Skeletal muscle satellite cell (primary cell): ENCODE measurements around the gene TMEM44.

ENCODE experiments used
- H3K27me3 ChIP-seq: 2 replicates; pipeline ENCODE4 v1.7.0; 2013; ENCODE audit warnings: low read length; ENCODE audit not compliant: control insufficient read depth, insufficient read depth
- H3K36me3 ChIP-seq: 2 replicates; pipeline ENCODE4 v1.7.0; 2013; ENCODE audit warnings: mild to moderate bottlenecking, control low read depth, low read length; ENCODE audit not compliant: insufficient read depth
- H3K4me1 ChIP-seq: 2 replicates; pipeline ENCODE4 v1.7.0; 2013; ENCODE audit warnings: low read length; ENCODE audit not compliant: control insufficient read depth, insufficient read depth
- H3K4me2 ChIP-seq: 2 replicates; pipeline ENCODE4 v1.7.0; 2013; ENCODE audit warnings: mild to moderate bottlenecking, low read length
- H3K4me3 ChIP-seq: 2 replicates; pipeline ENCODE4 v1.7.0; 2013; ENCODE audit warnings: low read length
- H3K9ac ChIP-seq: 2 replicates; pipeline ENCODE4 v1.7.0; 2013; ENCODE audit warnings: mild to moderate bottlenecking, low read depth, low read length, moderate library complexity
- H3K9me3 ChIP-seq: replicated peaks from 2 replicates; pipeline ENCODE4 v1.7.0; 2013; ENCODE audit warnings: mild to moderate bottlenecking, control low read depth, low read length

TMEM44 gene

GRCh38 chr3:194588236-194588635, 45.0 kb downstream of the TMEM44 start:
- Histone ChIP-seq H3K36me3 (peaks cover 44% of the 10 kb centered on the region), H3K27me3 (no peaks in the 10 kb centered on the region), H3K9me3 (no peaks in the 10 kb centered on the region), H3K9ac (no peak overlapping the region), H3K4me2 (no peak overlapping the region), H3K4me1 (peaks cover 38% of the 10 kb centered on the region), H3K4me3 (no peak overlapping the region)

- Histone ChIP-seq H3K27me3 (no peaks in the 10 kb centered on the region), H3K4me3 (no peak overlapping the region), H3K4me2 (peak overlapping the region; percentile 7), H3K4me1 (peaks cover 31% of the 10 kb centered on the region), H3K36me3 (peaks cover 44% of the 10 kb centered on the region), H3K9ac (peak overlapping the region; percentile 52), H3K9me3 (no peaks in the 10 kb centered on the region)
These were observed 45.7 kb downstream of the TMEM44 start for GRCh38 chr3:194587438-194587931.

GRCh38 chr3:194586836-194587235, 46.4 kb downstream of the TMEM44 start:
- Histone ChIP-seq H3K4me3 (no peak overlapping the region), H3K9me3 (no peaks in the 10 kb centered on the region), H3K36me3 (peaks cover 41% of the 10 kb centered on the region), H3K9ac (peak overlapping the region; percentile 52), H3K27me3 (no peaks in the 10 kb centered on the region), H3K4me1 (peaks cover 31% of the 10 kb centered on the region), H3K4me2 (no peak overlapping the region)

GRCh38 chr3:194585880-194586281, 47.3 kb downstream of the TMEM44 start:
- no peaks in the 10 kb centered on the region for H3K27me3 ChIP-seq
- no peaks in the 10 kb centered on the region for H3K9me3 ChIP-seq
- H3K4me3 ChIP-seq = no peak overlapping the region
- H3K4me2 ChIP-seq = no peak overlapping the region
- no peak overlapping the region for H3K9ac ChIP-seq
- peaks cover 31% of the 10 kb centered on the region for H3K4me1 ChIP-seq
- peaks cover 41% of the 10 kb centered on the region for H3K36me3 ChIP-seq

- peaks cover 31% of the 10 kb centered on the region for H3K4me1 ChIP-seq
- peak overlapping the region; percentile 86 for H3K4me3 ChIP-seq
- H3K9me3 ChIP-seq = no peaks in the 10 kb centered on the region
- H3K27me3 ChIP-seq = no peaks in the 10 kb centered on the region
- H3K4me2 ChIP-seq = peak overlapping the region; percentile 90
- H3K9ac ChIP-seq = peak overlapping the region; percentile 95
- H3K36me3 ChIP-seq = peaks cover 31% of the 10 kb centered on the region
These were observed 48.4 kb downstream of the TMEM44 start for GRCh38 chr3:194584866-194585265.

GRCh38 chr3:194584320-194584776, 48.9 kb downstream of the TMEM44 start:
- Histone ChIP-seq H3K4me1 (peaks cover 31% of the 10 kb centered on the region), H3K4me2 (peak overlapping the region; percentile 90), H3K27me3 (no peaks in the 10 kb centered on the region), H3K4me3 (peak overlapping the region; percentile 86), H3K9me3 (no peaks in the 10 kb centered on the region), H3K36me3 (peaks cover 26% of the 10 kb centered on the region), H3K9ac (peak overlapping the region; percentile 95)

- Histone ChIP-seq H3K27me3 (no peaks in the 10 kb centered on the region), H3K4me2 (no peak overlapping the region), H3K9ac (no peak overlapping the region), H3K36me3 (peaks cover 7% of the 10 kb centered on the region), H3K4me1 (peaks cover 36% of the 10 kb centered on the region), H3K9me3 (no peaks in the 10 kb centered on the region), H3K4me3 (no peak overlapping the region)
These were observed 50.9 kb downstream of the TMEM44 start for GRCh38 chr3:194582196-194582905.

GRCh38 chr3:194579091-194579606, 54.1 kb downstream of the TMEM44 start:
- no peaks in the 10 kb centered on the region for H3K27me3 ChIP-seq
- no peak overlapping the region for H3K4me3 ChIP-seq
- H3K4me1 ChIP-seq = peaks cover 38% of the 10 kb centered on the region
- H3K9ac ChIP-seq = no peak overlapping the region
- no peaks in the 10 kb centered on the region for H3K9me3 ChIP-seq
- H3K36me3 ChIP-seq = no peaks in the 10 kb centered on the region
- no peak overlapping the region for H3K4me2 ChIP-seq

GRCh38 chr3:194577986-194578905, 55.0 kb downstream of the TMEM44 start:
- Histone ChIP-seq H3K4me1 (peaks cover 44% of the 10 kb centered on the region), H3K4me2 (peak overlapping the region; percentile 58), H3K36me3 (no peaks in the 10 kb centered on the region), H3K4me3 (peak overlapping the region; percentile 17), H3K9me3 (no peaks in the 10 kb centered on the region), H3K27me3 (no peaks in the 10 kb centered on the region), H3K9ac (peak overlapping the region; percentile 58)

GRCh38 chr3:194575484-194576210, 57.6 kb downstream of the TMEM44 start:
- H3K9me3 ChIP-seq = no peaks in the 10 kb centered on the region
- H3K4me2 ChIP-seq = peak overlapping the region; percentile 45
- H3K4me1 ChIP-seq = peaks cover 64% of the 10 kb centered on the region
- H3K4me3 ChIP-seq = no peak overlapping the region
- H3K9ac ChIP-seq = peak overlapping the region; percentile 59
- H3K36me3 ChIP-seq = no peaks in the 10 kb centered on the region
- H3K27me3 ChIP-seq = no peaks in the 10 kb centered on the region
